Measurements from ENCODE around the gene NUPR2. TPM values are rescaled to one million over a fixed set of nuclear protein-coding genes. Genes with fewer than 3 reads are reported as not detected.
A peak's percentile ranks its signal among the peaks of the same experiment; 100 is the strongest.
"Not testable (repeated sequence)": the region's sequence is repeated elsewhere in the genome, so short reads cannot be mapped to it uniquely, and the experiment has no call there.

Gene NUPR2
- total RNA-seq, 2 donors from 2014 or later = not detected

DNA sequence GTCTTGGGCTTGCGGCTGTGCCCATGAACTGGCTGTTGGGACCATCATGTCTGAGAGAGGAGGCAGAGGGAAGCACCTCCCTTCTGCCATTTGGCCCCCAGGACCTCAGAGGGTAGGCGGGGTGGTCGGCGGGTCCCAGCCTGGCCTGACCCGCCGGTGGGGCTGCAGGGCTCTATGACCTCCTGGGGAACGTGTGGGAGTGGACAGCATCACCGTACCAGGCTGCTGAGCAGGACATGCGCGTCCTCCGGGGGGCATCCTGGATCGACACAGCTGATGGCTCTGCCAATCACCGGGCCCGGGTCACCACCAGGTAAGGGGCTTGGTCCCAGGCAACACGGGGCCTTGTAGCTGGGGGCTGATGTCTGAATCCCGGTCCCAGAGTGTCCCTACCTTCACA, 38.0 kb downstream of the NUPR2 start:
- H3K9ac ChIP-seq (ENCODE audit: extremely low read depth, low read length, poor library complexity, severe bottlenecking) = no peak overlapping the region
- no peak overlapping the region for H3K27ac ChIP-seq (ENCODE audit: low read depth, low read length)
- Mint-ChIP-seq H3K27ac (no peak overlapping the region), H3K9me3 (no peaks in the 10 kb centered on the region), H3K36me3 (ENCODE audit: low read depth) (peaks cover 50% of the 10 kb centered on the region), H3K27me3 (ENCODE audit: insufficient read depth) (no peaks in the 10 kb centered on the region), H3K4me1 (peaks cover 2% of the 10 kb centered on the region), H3K4me3 (no peak overlapping the region)
- no peaks in the 10 kb centered on the region for H3K4me1 ChIP-seq (ENCODE audit: control insufficient read depth, insufficient read depth, low read length)
- H3K27me3 ChIP-seq (ENCODE audit: control insufficient read depth, insufficient read depth, low read length, poor library complexity, severe bottlenecking) = no peaks in the 10 kb centered on the region
- no peak for DNase-seq
- peaks cover 22% of the 10 kb centered on the region for H3K36me3 ChIP-seq (ENCODE audit: control insufficient read depth, insufficient read depth, low read length)
- H3K4me3 ChIP-seq (ENCODE audit: low read length) = no peak overlapping the region
- no peaks in the 10 kb centered on the region for H3K9me3 ChIP-seq (ENCODE audit: control insufficient read depth, low read length)
- TF ChIP-seq, protein P1, sequence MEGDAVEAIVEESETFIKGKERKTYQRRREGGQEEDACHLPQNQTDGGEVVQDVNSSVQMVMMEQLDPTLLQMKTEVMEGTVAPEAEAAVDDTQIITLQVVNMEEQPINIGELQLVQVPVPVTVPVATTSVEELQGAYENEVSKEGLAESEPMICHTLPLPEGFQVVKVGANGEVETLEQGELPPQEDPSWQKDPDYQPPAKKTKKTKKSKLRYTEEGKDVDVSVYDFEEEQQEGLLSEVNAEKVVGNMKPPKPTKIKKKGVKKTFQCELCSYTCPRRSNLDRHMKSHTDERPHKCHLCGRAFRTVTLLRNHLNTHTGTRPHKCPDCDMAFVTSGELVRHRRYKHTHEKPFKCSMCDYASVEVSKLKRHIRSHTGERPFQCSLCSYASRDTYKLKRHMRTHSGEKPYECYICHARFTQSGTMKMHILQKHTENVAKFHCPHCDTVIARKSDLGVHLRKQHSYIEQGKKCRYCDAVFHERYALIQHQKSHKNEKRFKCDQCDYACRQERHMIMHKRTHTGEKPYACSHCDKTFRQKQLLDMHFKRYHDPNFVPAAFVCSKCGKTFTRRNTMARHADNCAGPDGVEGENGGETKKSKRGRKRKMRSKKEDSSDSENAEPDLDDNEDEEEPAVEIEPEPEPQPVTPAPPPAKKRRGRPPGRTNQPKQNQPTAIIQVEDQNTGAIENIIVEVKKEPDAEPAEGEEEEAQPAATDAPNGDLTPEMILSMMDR (conservative IDR thresholded peaks at IDR 0.05) = no peak
- 97 to 100% methylated on average over 7 to 16 of the region's 16 CpGs for WGBS, 2 experiments (ENCODE audit: insufficient coverage in 1 of 2, insufficient read length in 1 of 2)

DNA sequence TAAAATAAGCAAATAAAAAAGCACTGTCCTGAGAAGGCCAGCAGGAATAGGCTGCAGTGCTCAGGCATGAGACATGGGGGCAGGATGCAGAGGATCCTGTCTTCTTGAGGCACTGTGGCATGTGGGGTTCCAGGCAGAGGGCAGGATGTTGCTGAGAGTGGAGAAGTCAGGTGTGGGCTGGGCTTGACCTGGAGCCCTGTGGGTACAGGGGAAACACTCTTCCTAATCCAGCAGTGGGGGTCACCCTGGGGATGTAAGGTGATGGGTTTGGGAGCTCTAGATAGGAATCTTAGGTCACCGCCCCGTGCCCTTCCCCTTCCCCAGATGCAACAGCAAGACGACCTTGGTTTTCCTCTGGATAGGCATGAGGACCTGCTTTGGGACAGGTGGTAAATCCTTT, 38.5 kb downstream of the NUPR2 start:
- Mint-ChIP-seq H3K9me3 (no peaks in the 10 kb centered on the region), H3K27me3 (ENCODE audit: insufficient read depth) (no peaks in the 10 kb centered on the region), H3K4me3 (no peak overlapping the region), H3K27ac (no peak overlapping the region), H3K36me3 (ENCODE audit: low read depth) (peaks cover 54% of the 10 kb centered on the region), H3K4me1 (peaks cover 2% of the 10 kb centered on the region)
- H3K4me3 ChIP-seq (ENCODE audit: low read length) = no peak overlapping the region
- H3K27ac ChIP-seq (ENCODE audit: low read depth, low read length) = no peak overlapping the region
- H3K27me3 ChIP-seq (ENCODE audit: control insufficient read depth, insufficient read depth, low read length, poor library complexity, severe bottlenecking) = no peaks in the 10 kb centered on the region
- 98 to 100% methylated on average over 2 to 3 of the region's 3 CpGs for WGBS, 2 experiments (ENCODE audit: insufficient coverage in 1 of 2, insufficient read length in 1 of 2)
- no peaks in the 10 kb centered on the region for H3K9me3 ChIP-seq (ENCODE audit: control insufficient read depth, low read length)
- TF ChIP-seq, protein P1 (conservative IDR thresholded peaks at IDR 0.05) = no peak
- peaks cover 28% of the 10 kb centered on the region for H3K36me3 ChIP-seq (ENCODE audit: control insufficient read depth, insufficient read depth, low read length)
- H3K4me1 ChIP-seq (ENCODE audit: control insufficient read depth, insufficient read depth, low read length) = no peaks in the 10 kb centered on the region
- H3K9ac ChIP-seq (ENCODE audit: extremely low read depth, low read length, poor library complexity, severe bottlenecking) = no peak overlapping the region
- DNase-seq = no peak

DNA sequence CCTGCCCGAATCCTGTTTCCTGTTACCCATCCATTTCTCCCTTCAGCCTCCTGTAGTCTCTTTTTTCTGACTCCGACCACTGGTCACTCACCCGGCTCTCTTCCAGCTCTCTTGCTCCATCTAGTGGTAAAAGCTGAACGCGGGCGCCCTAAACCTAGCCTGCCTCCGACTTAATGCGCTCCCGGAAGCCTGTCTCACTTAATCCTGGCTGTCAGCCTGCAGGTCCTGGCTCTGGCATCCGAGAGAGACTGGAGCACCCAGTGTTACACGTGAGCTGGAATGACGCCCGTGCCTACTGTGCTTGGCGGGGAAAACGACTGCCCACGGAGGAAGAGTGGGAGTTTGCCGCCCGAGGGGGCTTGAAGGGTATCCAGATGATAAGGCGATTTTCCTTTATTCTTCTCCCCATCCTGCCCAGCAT, 41.8 kb downstream of the NUPR2 start:
- no peaks in the 10 kb centered on the region for H3K4me1 ChIP-seq (ENCODE audit: control insufficient read depth, insufficient read depth, low read length)

DNA sequence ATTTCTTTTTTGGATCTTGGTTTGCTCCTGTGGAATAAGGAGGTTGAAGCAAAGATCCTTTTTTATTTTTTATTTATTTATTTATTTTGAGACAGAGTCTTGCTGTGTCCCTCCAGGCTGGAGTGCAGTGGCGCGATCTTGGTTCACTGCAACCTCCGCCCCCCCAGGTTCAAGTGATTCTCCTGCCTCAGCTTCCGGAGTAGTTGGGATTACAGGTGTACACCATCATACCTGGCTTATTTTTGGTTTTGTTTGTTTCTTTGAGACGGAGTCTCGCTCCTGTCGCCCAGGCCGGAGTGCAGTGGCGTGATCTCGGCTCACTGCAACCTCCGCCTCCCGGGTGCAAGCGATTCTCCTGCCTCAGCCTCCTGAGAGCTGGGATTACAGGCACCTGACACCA, 49.8 kb downstream of the NUPR2 start:
- WGBS, 2 experiments (ENCODE audit: insufficient coverage in 1 of 2, insufficient read length in 1 of 2) = 95 to 97% methylated on average over 12 to 13 of the region's 13 CpGs
- not testable (repeated sequence) for H3K4me3 Mint-ChIP-seq; H3K4me1 Mint-ChIP-seq; DNase-seq; H3K27ac ChIP-seq (ENCODE audit: low read depth, low read length); H3K27me3 Mint-ChIP-seq (ENCODE audit: insufficient read depth); H3K9me3 Mint-ChIP-seq; H3K4me1 ChIP-seq (ENCODE audit: control insufficient read depth, insufficient read depth, low read length); H3K27ac Mint-ChIP-seq; H3K4me3 ChIP-seq (ENCODE audit: low read length); H3K27me3 ChIP-seq (ENCODE audit: control insufficient read depth, insufficient read depth, low read length, poor library complexity, severe bottlenecking); H3K9ac ChIP-seq (ENCODE audit: extremely low read depth, low read length, poor library complexity, severe bottlenecking); H3K9me3 ChIP-seq (ENCODE audit: control insufficient read depth, low read length)
- peaks cover 45% of the 10 kb centered on the region for H3K36me3 Mint-ChIP-seq (ENCODE audit: low read depth)
- H3K36me3 ChIP-seq (ENCODE audit: control insufficient read depth, insufficient read depth, low read length) = peaks cover 50% of the 10 kb centered on the region

More for the DNA sequence above, 41.8 kb downstream of the NUPR2 start:
- TF ChIP-seq, protein P1 (conservative IDR thresholded peaks at IDR 0.05) = peak; percentile 96
- H3K4me3 Mint-ChIP-seq = no peak overlapping the region
- peaks cover 38% of the 10 kb centered on the region for H3K36me3 ChIP-seq (ENCODE audit: control insufficient read depth, insufficient read depth, low read length)
- no peaks in the 10 kb centered on the region for H3K27me3 Mint-ChIP-seq (ENCODE audit: insufficient read depth)
- no peak overlapping the region for H3K27ac ChIP-seq (ENCODE audit: low read depth, low read length)
- H3K9me3 ChIP-seq (ENCODE audit: control insufficient read depth, low read length) = no peaks in the 10 kb centered on the region
- no peaks in the 10 kb centered on the region for H3K9me3 Mint-ChIP-seq
- 35 to 41% methylated on average over 9 to 19 of the region's 19 CpGs for WGBS, 2 experiments (ENCODE audit: insufficient coverage in 1 of 2, insufficient read length in 1 of 2)
- no peak overlapping the region for H3K9ac ChIP-seq (ENCODE audit: extremely low read depth, low read length, poor library complexity, severe bottlenecking)
- peaks cover 45% of the 10 kb centered on the region for H3K36me3 Mint-ChIP-seq (ENCODE audit: low read depth)
- H3K4me3 ChIP-seq (ENCODE audit: low read length) = no peak overlapping the region
- peaks cover 2% of the 10 kb centered on the region for H3K4me1 Mint-ChIP-seq
- H3K27ac Mint-ChIP-seq = peak overlapping the region; percentile 87
- no peaks in the 10 kb centered on the region for H3K27me3 ChIP-seq (ENCODE audit: control insufficient read depth, insufficient read depth, low read length, poor library complexity, severe bottlenecking)
- peak; percentile 96 for DNase-seq

Data from endodermal cell (in vitro differentiated cells).